K562 treated with DMSO at 1 percent for 24 hours (cell line): ENCODE data around the gene SCAPER. TPM values are rescaled to one million over a fixed set of nuclear protein-coding genes. Genes with fewer than 3 reads are reported as not detected.

Source experiments
- total RNA-seq: library from RNA; unstranded; fragments of 300-600 nt; gene quantifications from 2 replicates; pipeline ENCODE4 v1.2.3, GENCODE V29; 2022; ENCODE audit warnings: low read depth; ENCODE audit not compliant: insufficient read depth

The SCAPER gene
- total RNA-seq: 4.6 and 5.3 TPM in 2 replicates

GRCh38 chr15:76905013-76905839, at the start of gene SCAPER:
TSS of gene SCAPER (minus strand) at chr15:76905340. CDS start at chr15:76883817, 21,523 bp downstream.

GRCh38 chr15:76931397-76932134, 26.4 kb upstream of the SCAPER start, which contains the start of gene RCN2:
TSS of gene RCN2 (plus strand) at chr15:76931749. CDS start at chr15:76931842, 93 bp downstream.

DNA sequence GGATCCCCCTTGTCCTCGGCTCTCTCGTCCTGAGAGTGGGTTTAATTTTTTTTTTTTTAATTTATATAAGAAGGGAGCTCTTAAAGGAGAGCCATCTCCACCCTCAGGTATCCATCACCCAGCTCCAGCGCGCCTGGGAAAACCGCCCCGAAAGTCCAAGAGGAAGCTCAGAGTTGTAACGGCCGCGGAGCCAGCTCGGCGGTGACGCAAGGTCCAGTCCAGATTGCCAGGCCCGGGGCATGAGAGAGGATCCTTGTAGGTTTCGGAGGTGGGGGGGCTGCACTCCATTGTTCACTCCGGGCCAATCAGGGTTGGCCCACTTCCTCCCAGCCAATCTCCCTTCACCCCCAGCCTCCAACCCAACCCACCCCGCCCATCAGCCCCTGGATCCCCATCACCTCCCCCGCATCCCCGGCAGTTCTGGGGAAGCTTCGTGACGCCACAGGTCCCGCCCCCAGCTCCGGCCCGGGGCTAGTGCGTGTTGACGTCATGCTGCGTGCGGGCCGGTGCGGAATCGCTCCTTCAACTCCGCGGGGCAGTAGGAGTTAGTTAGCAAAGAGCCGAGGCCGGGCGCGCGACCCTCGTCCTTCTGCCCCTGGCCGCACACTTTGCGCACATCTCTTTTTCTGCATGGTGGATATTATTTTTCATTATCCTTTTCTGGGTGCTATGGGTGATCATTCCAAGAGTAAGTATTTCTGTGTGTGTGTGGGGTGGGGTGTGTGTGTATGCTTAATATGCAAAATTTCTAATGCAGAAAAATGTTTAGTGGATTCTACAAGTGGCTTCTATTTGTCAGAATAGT, 568.7 kb downstream of the SCAPER start, which contains the start of gene ISL2:
ISL2 (plus strand) TSS at position 520 of the 805 bp plus-strand sequence; CDS start at position 631, 111 bp downstream.

DNA sequence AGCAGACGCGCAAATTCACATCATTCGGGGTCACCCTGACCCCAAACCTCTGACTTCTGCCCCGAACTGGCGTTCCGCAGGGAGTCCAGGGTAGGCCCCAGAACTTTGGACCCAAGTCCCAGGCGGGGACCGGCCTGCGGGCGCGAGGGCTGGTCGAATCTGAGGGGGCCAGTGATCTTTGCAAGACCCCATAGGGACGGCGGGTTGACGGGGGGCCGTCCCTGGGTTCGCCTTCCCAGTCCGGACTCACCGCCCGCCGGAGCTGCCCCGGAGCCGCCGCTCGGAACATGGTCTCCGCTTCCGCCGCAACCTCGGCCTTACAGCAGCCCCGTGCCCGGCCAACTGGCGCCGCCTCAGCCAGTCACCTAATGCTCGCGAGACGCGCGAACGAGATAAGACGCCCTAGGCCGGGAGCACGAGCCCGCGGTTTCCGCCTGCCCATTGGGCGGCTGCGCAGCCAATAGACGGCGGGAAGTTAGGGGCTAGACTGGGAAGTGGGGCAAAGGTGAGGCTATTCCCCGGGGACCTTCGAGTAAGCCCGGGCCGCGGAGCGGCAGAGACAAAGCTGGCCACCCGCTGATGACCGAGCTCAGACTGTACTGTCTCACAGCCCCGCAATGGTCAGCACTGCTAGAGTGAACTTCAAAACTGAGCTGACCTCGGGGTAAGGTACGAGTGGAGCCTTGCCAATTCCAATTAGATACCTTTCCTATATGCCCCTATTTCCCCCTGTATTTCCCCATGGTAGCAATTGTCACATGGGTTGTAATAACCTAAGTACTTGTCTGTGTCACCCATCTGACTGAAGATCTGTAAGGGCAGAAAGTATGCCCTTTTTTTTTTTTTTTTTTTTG, 593.8 kb downstream of the SCAPER start, which contains the start of gene ETFA:
ETFA (minus strand) TSS at position 370 of the 854 bp plus-strand sequence; CDS start at position 289, 81 bp downstream.

Other genes starting within 250 kb of the SCAPER start
- gene RCN2, start 26.4 kb upstream of the SCAPER start, total RNA-seq: 17.1 and 18.2 TPM in 2 replicates
- not detected in 2 replicates for gene PSTPIP1, start 89.8 kb upstream of the SCAPER start, total RNA-seq
- 123 and 124 TPM in 2 replicates for gene TSPAN3, start 165.8 kb upstream of the SCAPER start, total RNA-seq